GM23248 (cell line): ENCODE results near the gene COL3A1. TPM values are rescaled to one million over a fixed set of nuclear protein-coding genes. Genes with fewer than 3 reads are reported as not detected.

Experiments used
- DNase-seq: peaks from one replicate; pipeline ENCODE4 v3.0.0-alpha.2; 2015
- H2AFZ ChIP-seq: fragments of 200-600 bp; sonication (generic); 2 replicates; pipeline ENCODE4 v1.6.1; 2016; ENCODE audit warnings: antibody characterized with exemption
- H3F3A ChIP-seq: fragments of 200-600 bp; sonication (generic); 2 replicates; pipeline ENCODE4 v1.6.1; 2016; ENCODE audit warnings: mild to moderate bottlenecking, antibody characterized with exemption, mixed run types; ENCODE audit not compliant: insufficient read depth
- H3K27ac ChIP-seq: fragments of 200-600 bp; sonication (generic); 2 replicates; pipeline ENCODE4 v1.5.1; 2016; ENCODE audit warnings: mild to moderate bottlenecking
- H3K27me3 ChIP-seq: fragments of 200-600 bp; sonication (generic); replicated peaks from 2 replicates; pipeline ENCODE4 v1.6.1; 2016; ENCODE audit warnings: mild to moderate bottlenecking; ENCODE audit not compliant: insufficient read depth
- H3K36me3 ChIP-seq: fragments of 200-600 bp; sonication (generic); 2 replicates; pipeline ENCODE4 v1.6.1; 2016; ENCODE audit warnings: low read depth, mild to moderate bottlenecking
- H3K4me1 ChIP-seq: fragments of 200-600 bp; sonication (generic); 2 replicates; pipeline ENCODE4 v1.6.1; 2016; ENCODE audit warnings: mild to moderate bottlenecking; ENCODE audit not compliant: insufficient read depth
- H3K4me2 ChIP-seq: fragments of 200-600 bp; sonication (generic); one replicate; pipeline ENCODE4 v1.6.1; 2016; ENCODE audit warnings: mild to moderate bottlenecking; ENCODE audit not compliant: unreplicated experiment
- H3K4me3 ChIP-seq: fragments of 200-600 bp; sonication (generic); 2 replicates; pipeline ENCODE4 v1.5.1; 2016; ENCODE audit warnings: mild to moderate bottlenecking
- H3K79me2 ChIP-seq: fragments of 200-600 bp; sonication (generic); 2 replicates; pipeline ENCODE4 v1.6.1; 2016; ENCODE audit warnings: mild to moderate bottlenecking; ENCODE audit not compliant: insufficient read depth
- H3K9ac ChIP-seq: fragments of 200-600 bp; sonication (generic); 2 replicates; pipeline ENCODE4 v1.6.1; 2016; ENCODE audit warnings: mild to moderate bottlenecking
- H3K9me2 ChIP-seq: fragments of 200-600 bp; sonication (generic); 2 replicates; pipeline ENCODE4 v1.6.1; 2016; ENCODE audit warnings: mixed run types, mild to moderate bottlenecking, moderate library complexity; ENCODE audit not compliant: insufficient read depth
- H3K9me3 ChIP-seq: fragments of 200-600 bp; sonication (generic); one replicate; pipeline ENCODE4 v1.6.1; 2017; ENCODE audit warnings: low read depth
- H4K20me1 ChIP-seq: fragments of 200-600 bp; sonication (generic); 2 replicates; pipeline ENCODE4 v1.6.0; 2016; ENCODE audit not compliant: insufficient read depth
- EZH2 ChIP-seq: fragments of 200-600 bp; sonication (generic); IDR thresholded peaks from 2 replicates; pipeline ENCODE4 v1.6.1; 2018; ENCODE audit warnings: antibody characterized with exemption, mild to moderate bottlenecking; ENCODE audit not compliant: insufficient read depth, poor library complexity, severe bottlenecking
- EZH2phosphoT487 ChIP-seq: fragments of 200-600 bp; sonication (generic); IDR thresholded peaks from 2 replicates; pipeline ENCODE4 v1.6.1; 2018; ENCODE audit warnings: antibody characterized with exemption, moderate library complexity, mild to moderate bottlenecking, low read depth; ENCODE audit not compliant: insufficient read depth
- WGBS, 2 experiments: methylation state at CpG; one replicate each; pipeline ENCODE4 v1.1.6; 2015 to 2017; ENCODE audit warnings: low lambda C conversion rate in 2 of 2, low coverage in 1 of 2; ENCODE audit errors: missing lambda C conversion rate in 2 of 2; 5-methylcytosine and 5-hydroxymethylcytosine counted together
- in situ Hi-C: fragments of 300-500 bp; cut with MboI; formaldehyde crosslinking; loops from 2 replicates; pipeline ENCODE4 v1.15.0; 2020
- microRNA counts: library from miRNA; unstranded; fragments of <30 nt; microRNA quantifications from one replicate; lab custom pipeline; 2016
- microRNA-seq: library from miRNA; unstranded; fragments of <30 nt; microRNA quantifications from one replicate; pipeline ENCODE4, GENCODE V29; 2016; ENCODE audit warnings: borderline number of aligned reads
- polyA plus RNA-seq: library from polyadenylated mRNA; unstranded; fragments of >200 nt; fragmentation: Nextera tagmentation; extraction: Ambion mirVana; gene quantifications from 2 replicates; pipeline ENCODE4 v1.2.1, GENCODE V29; 2016
- small RNA-seq: library from RNA; depleted of rRNA; stranded (forward); fragments of <200 nt; gene quantifications from one replicate; pipeline ENCODE3, GENCODE V24; 2014; ENCODE audit warnings: low read depth, low replicate concordance
- total RNA-seq: library from RNA; depleted of rRNA; stranded (reverse); fragments of >200 nt; shearing (Covaris generic); gene quantifications from 2 replicates; pipeline ENCODE4 v1.2.3, GENCODE V29; 2014; rRNA removed

Gene COL3A1
- total and polyA plus RNA-seq, 2 experiments from 2014 or later: 977 to 2,153 TPM

DNA sequence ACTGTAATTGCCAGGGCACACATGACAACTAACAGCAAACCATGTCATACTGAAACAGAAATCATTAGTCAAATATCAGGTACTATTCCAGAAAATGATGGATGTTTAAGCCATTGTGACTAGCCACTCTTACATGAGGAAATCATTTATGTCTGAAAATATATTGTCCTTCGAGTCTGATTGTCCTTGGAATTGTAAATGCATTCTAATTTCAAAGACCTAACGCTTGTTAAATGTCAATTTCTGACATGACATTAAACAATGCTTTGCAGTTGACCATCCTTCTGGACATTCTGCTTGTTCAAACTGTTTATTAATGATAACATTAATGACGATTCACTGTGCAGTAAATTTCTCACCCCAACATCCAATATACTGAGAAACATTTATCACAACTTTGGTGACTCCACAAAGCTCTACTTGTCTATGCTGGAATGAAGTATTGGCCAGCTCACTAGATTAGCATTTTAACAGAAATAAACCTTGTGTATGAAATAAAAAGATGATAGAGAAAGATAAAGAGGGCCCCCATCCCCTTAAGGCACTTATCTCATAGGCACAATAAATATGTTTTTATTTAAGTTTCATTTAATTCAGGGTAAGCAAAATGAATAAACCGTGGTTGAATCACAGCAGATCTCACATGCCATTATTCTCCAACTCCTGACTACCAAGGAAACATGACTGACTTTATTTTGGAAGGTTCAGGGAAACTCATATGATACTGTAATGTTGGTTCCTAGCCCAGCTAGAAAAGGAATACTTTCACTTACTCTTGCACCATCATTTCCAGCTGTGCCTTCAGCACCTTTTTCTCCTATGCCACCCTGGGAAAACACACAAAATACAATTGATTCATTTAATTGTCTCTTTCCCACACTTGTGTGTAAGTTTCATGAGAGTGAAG, 82.3 kb downstream of the COL3A1 start:
- Histone ChIP-seq H2AFZ (no peak overlapping the region), H3K4me3 (no peak overlapping the region), H3K9me2 (no peaks in the 10 kb centered on the region), H3K4me1 (0 out of 2 replicates have a peak, but pooled peaks cover 3% of the 10 kb centered on the region), H3K79me2 (peaks cover 18% of the 10 kb centered on the region; the same call in 1 of the 2 replicates), H3K27ac (peak overlapping the region; percentile 50), H3K4me2 (no peak overlapping the region), H3K9ac (0 out of 2 replicates have a peak overlapping the region, but pooled peaks have one; percentile 8), H3K27me3 (no peaks in the 10 kb centered on the region), H3K9me3 (no peaks in the 10 kb centered on the region), H4K20me1 (no peaks in the 10 kb centered on the region), H3K36me3 (peaks cover 85% of the 10 kb centered on the region), H3F3A (peaks cover 43% of the 10 kb centered on the region)
- in situ Hi-C loops: no loop called here
- 42 to 48% methylated on average over 4 of the region's 4 CpGs for WGBS, 2 experiments
- TF ChIP-seq EZH2phosphoT487 (no peak), EZH2 (no peak)
- peak; percentile 59 for DNase-seq

DNA sequence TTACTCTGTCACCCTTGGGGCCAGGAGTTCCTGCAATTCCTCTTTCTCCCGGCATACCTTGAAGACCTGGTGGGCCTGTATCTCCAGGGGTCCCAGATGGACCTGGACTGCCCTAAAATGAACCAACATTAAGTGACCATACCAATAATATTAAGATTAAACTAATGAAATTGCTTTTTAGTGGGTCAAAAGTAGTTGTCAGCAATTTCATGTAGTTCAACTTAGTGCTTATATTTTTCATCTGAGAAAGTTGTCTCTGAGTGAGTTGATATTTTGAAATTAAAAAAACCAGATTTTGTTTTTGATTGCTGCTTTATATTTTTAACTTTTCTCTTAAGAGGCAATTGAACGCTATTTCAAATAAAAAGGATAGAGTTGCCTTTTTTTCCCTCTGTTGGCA, 83.1 kb downstream of the COL3A1 start:
- Histone ChIP-seq H2AFZ (no peak overlapping the region), H4K20me1 (no peaks in the 10 kb centered on the region), H3K27ac (peak overlapping the region; percentile 50), H3F3A (peaks cover 45% of the 10 kb centered on the region), H3K27me3 (no peaks in the 10 kb centered on the region), H3K9ac (no peak overlapping the region), H3K4me1 (0 out of 2 replicates have a peak, but pooled peaks cover 3% of the 10 kb centered on the region), H3K9me2 (no peaks in the 10 kb centered on the region), H3K36me3 (peaks cover 85% of the 10 kb centered on the region), H3K4me3 (no peak overlapping the region), H3K79me2 (peaks cover 18% of the 10 kb centered on the region; the same call in 1 of the 2 replicates), H3K4me2 (no peak overlapping the region), H3K9me3 (no peaks in the 10 kb centered on the region)
- in situ Hi-C loops: no loop called here
- TF ChIP-seq EZH2 (no peak), EZH2phosphoT487 (no peak)
- WGBS, 2 experiments: 96 to 98% methylated on average over 2 of the region's 2 CpGs
- DNase-seq: no peak

DNA sequence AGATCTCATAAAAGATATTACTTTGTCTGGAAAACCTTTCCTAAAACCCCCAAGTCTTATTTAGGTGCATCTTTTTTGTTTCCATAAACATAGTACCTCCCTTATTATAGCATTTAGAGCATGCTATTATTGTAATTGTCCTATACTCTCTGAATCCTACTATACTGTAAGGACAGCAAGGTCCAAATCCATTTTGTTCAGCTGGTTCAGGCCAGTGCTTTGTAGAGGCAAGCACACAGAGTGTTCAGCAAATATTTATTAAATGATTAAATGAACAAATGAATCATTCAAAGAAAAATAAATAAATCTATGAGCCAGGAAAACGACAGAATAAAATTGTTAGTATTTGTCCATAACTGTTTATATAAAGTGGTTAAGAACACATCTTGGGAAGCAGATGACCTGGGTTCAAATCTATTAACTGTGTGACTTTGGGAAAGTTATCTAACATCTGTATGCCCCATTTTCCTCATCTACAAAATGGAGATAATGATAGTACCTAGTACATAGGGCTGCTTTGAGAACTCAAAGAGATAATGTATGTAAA, 86.0 kb downstream of the COL3A1 start:
- Histone ChIP-seq H4K20me1 (no peaks in the 10 kb centered on the region), H3K27me3 (no peaks in the 10 kb centered on the region), H3K9me3 (no peaks in the 10 kb centered on the region), H3K27ac (no peak overlapping the region), H2AFZ (no peak overlapping the region), H3K4me3 (no peak overlapping the region), H3F3A (peaks cover 60% of the 10 kb centered on the region), H3K4me2 (no peak overlapping the region), H3K9me2 (no peaks in the 10 kb centered on the region), H3K9ac (no peak overlapping the region), H3K79me2 (peaks cover 26% of the 10 kb centered on the region; the same call in 1 of the 2 replicates), H3K36me3 (peaks cover 88% of the 10 kb centered on the region), H3K4me1 (0 out of 2 replicates have a peak, but pooled peaks cover 3% of the 10 kb centered on the region)
- DNase-seq: no peak
- 34 to 40% methylated on average over 1 of the region's 1 CpG for WGBS, 2 experiments
- in situ Hi-C loops: no loop called here
- no peak for TF ChIP-seq EZH2
- TF ChIP-seq EZH2phosphoT487: no peak

MicroRNAs within 50 kb of the gene (microRNA counts, 767-probe panel; counts per million panel counts)
- 447 counts per million, percentile 86 among the panel's probes with 10 or more counts for microRNA hsa-miR-1245a (lab: Ali Mortazavi, UCI)
- 447 counts per million, percentile 86 among the panel's probes with 10 or more counts for microRNA hsa-miR-1245b-3p (lab: Ali Mortazavi, UCI)
- microRNA hsa-miR-1245b-5p (lab: Ali Mortazavi, UCI): 447 counts per million, percentile 86 among the panel's probes with 10 or more counts

Small RNA genes lying within 50 kb of the gene (microRNA-seq; reads per million reads assigned to microRNA genes)
- gene MIR1245A (not detected), gene MIR1245B (not detected), gene MIR3606 (2.0 reads per million)

Small RNA genes lying within 50 kb of the gene (small RNA-seq; reads per million reads assigned to genes)
- gene MIR1245A: not detected

Other genes starting within 250 kb of the COL3A1 start
- 962 and 974 TPM in 2 replicates for gene COL5A2, start 205.4 kb downstream of the COL3A1 start, total RNA-seq
- gene COL5A2, start 205.4 kb downstream of the COL3A1 start, polyA plus RNA-seq: 248 and 252 TPM in 2 replicates